K562 (cell line): ENCODE results near the gene CPM.

Experiments used
- ARNT ChIP-seq, 2 experiments: fragments of 450-650 bp; IDR thresholded peaks; 2 replicates each; pipeline ENCODE4 v1.6.1; 2016; ENCODE audit warnings: mild to moderate bottlenecking in 1 of 2
- CBX5 ChIP-seq: IDR thresholded peaks from 2 replicates; pipeline ENCODE4 v1.6.1; 2014; ENCODE audit warnings: low read depth, borderline replicate concordance
- CREB1 ChIP-seq, 2 experiments: sonication (generic) in 1 of 2; formaldehyde crosslinking in 1 of 2; IDR thresholded peaks; 2 replicates each; pipeline versions ENCODE4 v1.6.1 to v1.8.0; 2012 to 2022; ENCODE audit warnings: inconsistent platforms in 1 of 2, mild to moderate bottlenecking in 1 of 2, missing genetic modification reagents in 1 of 2, moderate library complexity in 1 of 2
- ZSCAN29 ChIP-seq: fragments of 450-650 bp; IDR thresholded peaks from 2 replicates; pipeline ENCODE4 v1.6.1; 2017

DNA sequence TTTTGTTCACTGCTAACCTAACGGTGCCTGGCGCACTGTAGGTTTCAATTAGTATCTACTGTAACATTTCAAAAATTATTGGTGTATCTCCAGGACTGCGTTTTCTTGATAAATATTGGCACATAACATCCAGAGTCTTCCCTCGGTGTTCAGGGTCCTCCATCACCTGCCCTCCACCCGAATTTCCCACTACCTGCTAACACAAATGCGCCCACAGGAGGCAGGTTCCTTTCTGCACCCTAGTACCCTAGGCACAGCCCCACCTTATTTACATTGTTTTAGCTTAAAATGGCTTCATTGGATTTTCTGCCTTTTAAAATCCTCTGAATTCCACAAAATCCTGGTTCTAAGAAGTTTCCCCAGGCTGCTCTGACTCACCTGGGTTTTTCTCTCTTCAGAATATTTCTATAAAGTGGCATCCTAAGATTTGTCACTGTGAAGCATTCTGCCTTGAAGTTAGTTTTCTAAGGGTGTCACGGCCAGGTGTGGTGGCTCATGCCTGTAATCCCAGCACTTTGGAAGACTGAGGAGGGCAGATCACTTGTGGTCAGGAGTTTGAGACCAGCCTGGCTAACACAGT is 38.6 kb downstream of the CPM start:
- no peak for TF ChIP-seq ZSCAN29
- TF ChIP-seq CBX5: no peak
- TF ChIP-seq ARNT (IDR thresholded peaks at IDR 0.05): no peak
- TF ChIP-seq CREB1 (IDR thresholded peaks at IDR 0.05): no peak
- TF ChIP-seq CREB1 (CRISPR knock-in tag; IDR thresholded peaks at IDR 0.05): no peak
